K562 treated with DMSO at 1 percent for 12 hours (cell line): ENCODE measurements around the gene CAMK2B. TPM values are rescaled to one million over a fixed set of nuclear protein-coding genes. Genes with fewer than 3 reads are reported as not detected.

Experiments used
- total RNA-seq: library from RNA; unstranded; fragments of 300-600 nt; gene quantifications from 2 replicates; pipeline ENCODE4 v1.2.3, GENCODE V29; 2022; ENCODE audit not compliant: insufficient read depth

The CAMK2B gene
- not detected in 2 replicates for total RNA-seq

DNA sequence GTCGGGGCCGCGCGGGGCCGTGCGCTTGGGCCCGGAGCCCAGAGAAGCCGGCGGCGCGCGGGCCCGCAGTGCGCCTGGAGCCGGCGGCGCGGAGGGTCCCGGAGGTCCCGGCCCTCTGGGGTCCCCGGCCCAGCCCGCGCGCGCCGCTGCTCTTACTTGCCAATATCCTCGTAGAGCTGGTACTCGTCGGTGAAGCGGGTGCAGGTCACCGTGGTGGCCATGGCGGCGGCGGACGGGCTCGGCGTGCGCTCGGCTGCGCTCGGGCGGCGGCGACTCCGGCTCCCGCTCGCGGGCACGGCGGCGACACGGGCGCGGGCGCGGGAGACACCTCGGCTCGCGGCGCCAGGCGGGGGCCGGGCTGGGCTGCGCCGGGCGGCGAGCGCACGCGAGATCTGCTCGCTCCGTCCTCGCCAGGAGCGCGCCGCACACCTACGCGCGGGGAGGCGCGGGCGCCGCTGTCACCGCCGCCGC is at the start of gene CAMK2B:
TSS of gene CAMK2B (minus strand) at position 394 of the 471 bp plus-strand sequence. CDS start at position 221, 173 bp downstream.

GRCh38 chr7:44200699-44201461 is 124.5 kb downstream of the CAMK2B start, which contains the start of gene YKT6:
Gene YKT6 (plus strand): TSS chr7:44200978. CDS start chr7:44201136, 158 bp downstream.

DNA sequence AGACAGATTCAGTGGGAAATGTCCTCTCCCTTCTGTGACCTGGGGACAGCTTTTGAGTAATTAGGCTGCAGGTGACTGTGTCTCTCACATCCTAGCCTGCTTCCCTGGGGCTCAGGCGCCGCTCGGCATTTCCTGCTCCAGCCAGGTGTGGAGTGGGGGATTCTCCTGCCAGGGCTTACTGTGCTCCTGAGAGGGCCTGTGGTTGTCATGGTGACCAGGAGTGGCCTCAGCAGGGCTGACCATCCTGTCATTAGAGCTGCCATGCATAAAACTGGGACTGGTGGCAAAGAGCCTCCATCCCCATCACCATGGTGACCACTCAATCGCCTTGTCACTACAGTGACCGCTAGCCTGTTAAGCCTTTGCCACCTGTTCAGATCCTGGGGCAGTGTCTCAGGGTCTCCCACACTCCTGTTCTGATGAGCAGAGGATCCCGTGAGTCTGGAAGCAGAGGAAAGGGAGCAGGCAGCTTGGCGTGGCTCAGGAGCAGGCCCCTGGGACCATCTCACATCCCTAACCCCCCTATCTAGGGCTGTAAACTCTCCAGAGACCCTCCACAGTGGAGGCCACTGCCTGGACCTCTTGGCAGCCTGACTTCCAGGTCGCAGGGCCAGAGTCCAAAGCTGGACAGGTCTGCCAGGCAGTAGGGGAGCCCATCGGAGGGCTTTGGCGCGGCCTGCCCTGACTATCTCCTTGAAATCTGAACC is 136.0 kb downstream of the CAMK2B start, which contains the start of gene GCK:
TSS of gene GCK (minus strand) at position 154 of the 707 bp plus-strand sequence. CDS start 486 bp downstream, outside the sequence.

Other genes with a start within 250 kb of the CAMK2B start
- gene POLM, start 243.1 kb downstream of the CAMK2B start, total RNA-seq: 6.2 and 14.9 TPM in 2 replicates
- 0.21 TPM in 1 of 2 replicates, not detected in the other for gene AEBP1, start 221.2 kb downstream of the CAMK2B start, total RNA-seq
- gene POLD2, start 202.0 kb downstream of the CAMK2B start, total RNA-seq: 109 and 120 TPM in 2 replicates
- not detected in 2 replicates for gene MYL7, start 184.3 kb downstream of the CAMK2B start, total RNA-seq
- gene GCK, start 136.2 kb downstream of the CAMK2B start, total RNA-seq: 0.73 TPM in 1 of 2 replicates, not detected in the other
- 74.0 and 122 TPM in 2 replicates for gene YKT6, start 124.6 kb downstream of the CAMK2B start, total RNA-seq
- gene NUDCD3, start 165.1 kb upstream of the CAMK2B start, total RNA-seq: 19.8 and 20.1 TPM in 2 replicates
- 0.51 TPM in 1 of 2 replicates, not detected in the other for gene NPC1L1, start 215.7 kb upstream of the CAMK2B start, total RNA-seq
- gene DDX56, start 248.3 kb upstream of the CAMK2B start, total RNA-seq: 64.7 and 77.4 TPM in 2 replicates